Activated CD8-positive, alpha-beta memory T cell treated with anti-CD3 and anti-CD28 coated beads, Interleukin-2, amount 50 U/mL, for 24 hours (primary cell): ENCODE measurements around the gene CTNNAL1.

Experiments
- DNase-seq: peaks from one replicate; pipeline ENCODE4 v3.0.0-alpha.2; 2020; ENCODE audit errors: extremely low read depth

Gene CTNNAL1

DNA sequence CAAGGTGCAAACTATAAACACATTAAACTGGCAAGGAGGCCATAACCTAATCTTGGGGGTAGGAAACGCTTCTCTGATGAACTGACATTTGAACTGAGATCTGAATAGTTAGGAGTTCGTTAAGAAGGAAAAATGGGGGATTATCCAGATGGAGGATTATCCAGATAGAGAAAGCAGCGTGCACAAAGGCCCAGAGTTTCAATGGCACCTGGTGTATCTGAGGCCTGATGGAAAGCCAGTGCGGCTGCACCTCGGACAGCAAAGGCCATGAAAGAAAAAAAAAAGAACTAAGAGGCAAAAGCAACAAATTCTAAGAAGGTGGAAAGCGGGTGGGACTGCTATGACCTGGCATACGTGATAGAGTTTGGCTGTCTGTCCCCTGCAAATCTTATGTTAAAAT, 13.0 kb upstream of the CTNNAL1 start:
- DNase-seq, result no peak

- no peak for DNase-seq
These were observed 9.6 kb upstream of the CTNNAL1 start for GRCh38 chr9:109022873-109023272.

DNA sequence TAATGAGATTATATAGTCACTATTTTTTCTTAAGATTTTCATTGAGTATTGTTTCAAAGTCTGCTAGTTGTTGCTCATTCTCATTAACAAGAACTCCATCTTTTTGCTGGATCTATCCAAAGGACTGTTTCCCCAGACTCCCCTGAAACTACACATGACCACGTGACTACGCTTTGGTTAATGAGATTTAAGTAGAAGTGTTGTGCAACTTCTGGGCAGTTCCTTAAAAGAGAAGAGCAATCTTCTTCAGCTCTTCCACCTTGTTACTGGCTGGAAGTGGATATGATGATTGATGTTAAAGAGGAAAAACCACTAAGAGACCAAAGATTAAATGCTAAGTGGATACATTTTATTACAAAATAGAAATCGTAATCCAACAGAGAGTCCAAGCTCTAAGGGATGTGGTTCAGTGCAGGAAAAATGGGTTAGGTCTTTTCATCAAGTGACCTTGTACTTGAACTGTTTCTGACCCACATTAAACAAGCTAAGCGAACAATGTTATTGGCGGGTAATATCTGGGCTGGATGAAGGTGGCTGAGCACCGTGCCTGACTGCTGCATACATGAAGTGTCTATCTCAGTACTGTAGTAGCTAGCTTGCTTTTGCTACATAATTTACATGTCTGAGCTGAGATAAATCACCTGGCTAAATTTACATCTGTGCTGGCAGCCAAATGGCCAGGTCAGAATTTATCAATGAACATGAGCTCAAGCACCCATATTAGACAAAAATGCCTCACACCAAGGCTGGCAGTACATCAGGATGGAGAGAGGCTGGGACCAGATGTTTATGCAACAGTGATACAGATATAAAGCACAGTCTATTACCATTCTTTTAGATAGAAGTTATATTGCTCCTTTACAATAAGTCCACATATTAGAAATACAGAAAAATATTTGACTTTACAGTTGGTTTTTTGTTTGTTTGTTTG, 7.5 kb upstream of the CTNNAL1 start:
- DNase-seq, result no peak

- no peak for DNase-seq
These were observed 6.8 kb upstream of the CTNNAL1 start for GRCh38 chr9:109020113-109020512.

DNA sequence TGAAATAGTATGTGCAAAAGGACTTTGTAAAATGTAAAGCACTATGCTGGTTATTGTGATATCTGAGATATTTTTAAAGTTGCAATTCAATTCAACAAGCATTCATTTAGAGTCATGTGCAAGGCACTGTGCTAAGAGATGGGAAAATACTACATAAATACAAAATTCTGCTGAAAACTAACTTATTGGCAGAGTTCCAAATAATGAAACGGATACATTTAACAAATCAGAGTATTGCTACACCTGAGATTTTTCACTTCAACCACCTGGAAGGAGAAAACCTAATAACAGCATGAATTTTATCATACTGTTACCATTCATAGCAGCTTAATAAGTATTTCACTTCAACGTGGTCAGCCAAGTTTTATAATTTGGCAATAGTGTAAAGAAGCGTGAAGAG, 6.1 kb upstream of the CTNNAL1 start:
- DNase-seq, result no peak

- no peak for DNase-seq
These were observed 4.2 kb upstream of the CTNNAL1 start for GRCh38 chr9:109017493-109017892.

DNA sequence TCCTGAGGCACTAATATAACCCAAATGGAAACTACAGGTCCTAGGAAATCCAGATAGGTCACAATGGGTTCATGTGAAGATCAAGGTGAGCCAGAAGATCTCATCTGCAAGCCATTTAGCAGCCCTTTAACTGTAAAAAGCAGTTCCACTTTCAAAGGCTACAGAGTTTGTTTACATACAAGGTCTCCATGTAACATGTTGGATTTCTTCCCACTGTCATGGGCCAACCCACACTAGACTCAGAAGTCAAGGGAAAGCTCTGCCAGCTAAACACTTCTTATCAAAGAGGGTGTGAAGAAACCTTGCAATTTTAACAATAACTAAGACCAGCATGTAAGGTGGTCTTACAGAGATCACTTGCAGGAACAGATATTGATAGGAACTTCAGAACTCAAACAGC, 3.8 kb upstream of the CTNNAL1 start:
- no peak for DNase-seq

DNA sequence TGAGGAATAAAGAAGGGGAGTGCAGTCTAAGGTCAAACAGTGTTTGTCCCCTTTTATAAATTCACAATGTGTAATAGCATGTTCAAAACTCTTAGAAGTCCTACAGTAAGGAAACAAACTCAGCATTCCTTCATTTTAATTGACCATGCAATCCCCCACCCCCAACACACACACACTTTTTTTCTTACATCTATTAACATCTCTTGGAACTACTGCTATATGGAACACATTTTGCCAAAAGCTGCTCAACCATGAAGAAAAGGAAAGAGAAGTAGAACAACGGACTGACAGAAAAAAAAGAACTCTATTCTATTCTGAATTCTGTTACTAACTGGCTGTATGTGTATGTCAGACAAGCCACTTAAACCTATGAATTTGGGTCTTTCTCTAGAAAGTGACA, 2.8 kb upstream of the CTNNAL1 start:
- no peak for DNase-seq

DNA sequence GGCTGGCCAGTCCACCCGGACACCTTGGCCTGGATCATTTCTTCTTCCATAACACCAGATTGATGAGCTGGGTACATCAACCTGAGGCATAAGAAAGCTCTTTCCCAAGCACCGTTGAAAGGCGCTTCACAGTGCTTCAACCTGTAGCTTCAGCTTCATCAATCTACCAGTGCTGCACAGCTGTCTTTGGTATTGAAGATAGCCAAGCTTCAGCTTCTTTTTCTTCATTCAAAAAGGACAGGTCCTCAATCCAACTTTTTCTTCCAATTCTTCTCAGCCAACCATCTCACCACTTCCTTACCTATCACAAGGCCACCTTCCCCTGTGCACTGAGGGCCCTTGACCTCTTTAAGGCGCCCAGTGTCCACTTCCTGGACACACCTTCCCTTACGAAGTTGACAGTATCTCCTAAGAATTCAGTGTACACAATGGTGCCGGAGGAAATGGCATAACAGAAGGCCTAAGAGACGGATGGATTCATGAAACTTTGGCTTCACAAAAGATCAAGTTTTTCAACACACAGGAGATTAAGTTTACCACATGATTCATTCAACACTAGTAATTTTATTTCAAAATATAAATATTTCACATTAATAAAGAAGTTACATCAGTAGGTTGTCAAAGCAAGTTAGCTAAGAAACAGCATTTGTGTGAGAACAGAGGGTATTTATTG, 1.4 kb upstream of the CTNNAL1 start:
- DNase-seq, result no peak

DNA sequence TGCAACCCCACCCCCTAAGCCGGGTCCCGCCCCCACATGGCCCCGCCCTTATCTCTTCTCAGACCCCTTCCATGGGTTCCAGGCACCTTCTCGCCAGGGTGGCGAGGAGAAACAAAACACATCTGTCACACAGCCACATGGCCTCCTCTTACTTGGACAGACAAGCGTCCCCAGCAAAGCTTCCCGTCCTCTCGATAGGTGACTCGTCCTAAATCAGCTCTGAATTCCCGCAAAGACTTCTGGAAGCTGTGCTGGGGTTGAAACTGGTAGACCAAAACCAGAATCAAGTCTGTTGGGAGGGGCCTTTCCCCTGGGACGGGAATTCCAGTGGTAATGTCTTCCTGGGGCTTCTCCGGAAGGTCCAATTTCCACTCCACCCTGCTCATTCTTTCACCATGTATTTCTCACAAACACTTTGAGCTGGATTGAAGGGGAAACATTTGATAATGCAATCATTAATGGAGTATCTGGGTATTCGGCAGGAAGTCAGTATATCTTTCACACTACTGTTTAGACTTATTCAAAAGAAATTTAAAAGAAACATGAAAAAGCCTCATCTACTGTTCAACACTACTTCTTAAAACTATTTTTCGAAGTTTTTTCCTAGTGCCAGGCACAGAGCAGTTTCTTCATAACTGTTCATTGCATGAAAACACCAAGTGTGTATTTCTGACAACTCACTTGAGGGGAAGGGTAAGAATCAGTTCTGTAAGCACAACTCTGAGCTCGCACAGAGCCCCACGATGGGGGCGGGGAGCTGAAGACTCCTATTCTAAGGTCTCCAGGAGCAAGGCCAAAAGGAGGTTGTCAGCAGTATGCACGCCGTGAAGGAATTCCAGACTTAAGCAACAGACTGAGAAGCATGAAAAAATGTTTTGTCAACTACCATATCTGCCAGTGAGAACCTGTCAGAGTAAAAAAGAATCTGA, 644 bp upstream of the CTNNAL1 start:
- DNase-seq, result no peak

DNA sequence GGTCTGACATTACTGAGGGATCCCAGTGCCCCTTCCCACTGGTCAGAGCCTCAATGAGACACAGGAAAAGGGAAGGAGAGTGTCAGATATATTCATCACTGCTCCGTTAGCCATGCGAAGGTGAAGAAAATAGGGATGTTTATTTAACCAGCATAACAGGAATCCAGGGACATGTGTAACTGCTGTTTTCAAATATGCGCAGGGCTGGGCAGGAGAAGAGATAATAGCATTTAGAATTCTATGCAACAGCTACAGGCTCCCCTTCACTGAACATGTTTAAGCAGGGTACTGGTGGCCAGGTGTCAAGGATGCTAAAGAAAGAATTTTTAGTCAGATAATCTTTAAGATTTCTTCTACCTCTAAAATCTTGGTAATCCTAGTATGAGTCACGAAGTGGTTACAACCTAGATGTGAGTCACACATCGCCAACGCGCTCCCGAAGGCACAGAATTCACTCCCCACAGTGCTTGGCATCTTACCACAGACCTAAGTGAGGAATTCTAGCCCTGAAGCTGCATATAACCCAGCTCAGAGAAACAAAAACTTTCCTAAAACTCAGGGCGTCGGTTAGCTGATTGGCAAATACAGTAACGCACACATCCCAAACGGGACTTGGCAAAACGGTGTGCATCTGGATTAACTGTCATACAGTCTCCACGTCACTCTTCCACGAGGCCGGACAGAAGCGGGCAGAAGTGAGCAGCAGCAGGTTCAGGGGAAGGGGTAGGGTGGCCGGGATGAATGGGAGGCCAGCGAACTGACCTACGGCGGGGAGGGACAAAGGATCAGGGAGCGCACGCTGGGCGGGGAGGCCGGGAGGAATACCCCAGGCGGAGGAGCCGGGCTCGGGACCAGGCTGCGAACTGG, 1.1 kb downstream of the CTNNAL1 start:
- no peak for DNase-seq

DNA sequence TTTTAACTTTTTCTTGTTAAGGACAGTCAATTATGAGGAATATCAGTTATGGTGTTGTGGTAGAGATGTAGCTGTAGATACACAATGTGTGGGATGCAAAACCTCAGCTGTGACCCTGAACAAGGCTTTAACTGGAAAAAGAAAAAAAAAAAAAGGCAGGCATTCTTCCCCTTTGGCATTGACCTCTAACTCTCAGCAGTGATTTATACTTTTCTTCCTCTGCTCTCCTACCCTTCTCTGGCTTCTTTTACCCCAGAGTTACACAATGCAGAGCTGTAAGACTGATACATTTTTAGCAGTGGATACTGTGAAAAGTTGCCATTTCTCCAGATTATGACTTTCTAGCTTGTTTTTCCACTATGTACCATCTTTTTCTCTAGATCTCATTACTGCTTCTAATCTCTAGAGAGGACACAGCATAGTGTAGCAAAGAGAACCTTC, 2.0 kb downstream of the CTNNAL1 start:
- DNase-seq, result no peak

GRCh38 chr9:109010746-109011145, 2.6 kb downstream of the CTNNAL1 start:
- peak; percentile 49 for DNase-seq

DNA sequence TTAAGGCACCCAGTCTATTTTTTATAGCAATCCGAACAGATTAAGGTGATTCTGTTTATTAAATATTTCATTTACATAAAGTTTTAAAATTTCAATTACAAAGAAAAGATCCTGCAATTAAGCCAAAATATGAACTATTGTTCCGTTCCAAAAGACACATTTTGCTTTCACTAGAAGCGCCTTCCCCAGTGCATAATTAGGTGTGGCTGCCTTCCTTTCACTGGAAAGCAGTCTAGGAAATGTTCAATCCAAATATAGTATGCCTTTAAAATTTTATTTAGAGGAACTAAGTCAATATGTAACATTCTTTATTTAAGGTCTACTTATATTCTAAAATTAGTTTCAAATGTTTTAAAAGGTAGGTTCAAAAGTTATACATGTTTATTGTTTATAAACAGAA, 7.6 kb downstream of the CTNNAL1 start:
- no peak for DNase-seq

DNA sequence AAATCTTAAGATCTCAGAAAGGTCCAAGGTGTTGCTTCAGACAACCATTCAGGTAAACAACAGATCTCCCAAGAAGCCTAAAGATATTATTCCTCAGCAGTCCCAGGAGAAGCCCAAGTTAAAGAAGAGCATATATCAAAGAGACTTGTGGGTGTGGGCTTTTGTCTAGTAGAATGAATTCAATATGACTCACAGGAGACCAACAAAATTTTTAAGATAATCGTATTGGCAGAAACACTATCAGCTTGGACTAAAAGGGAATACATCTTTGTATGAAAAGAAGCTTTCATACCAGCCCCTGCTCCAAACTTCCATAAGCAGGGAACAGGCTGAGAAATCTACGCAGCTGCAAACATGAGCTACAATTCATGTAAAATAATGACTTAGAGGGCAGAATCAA, 10.2 kb downstream of the CTNNAL1 start:
- DNase-seq, result no peak

GRCh38 chr9:109002141-109002540, 11.2 kb downstream of the CTNNAL1 start:
- DNase-seq, result no peak

DNA sequence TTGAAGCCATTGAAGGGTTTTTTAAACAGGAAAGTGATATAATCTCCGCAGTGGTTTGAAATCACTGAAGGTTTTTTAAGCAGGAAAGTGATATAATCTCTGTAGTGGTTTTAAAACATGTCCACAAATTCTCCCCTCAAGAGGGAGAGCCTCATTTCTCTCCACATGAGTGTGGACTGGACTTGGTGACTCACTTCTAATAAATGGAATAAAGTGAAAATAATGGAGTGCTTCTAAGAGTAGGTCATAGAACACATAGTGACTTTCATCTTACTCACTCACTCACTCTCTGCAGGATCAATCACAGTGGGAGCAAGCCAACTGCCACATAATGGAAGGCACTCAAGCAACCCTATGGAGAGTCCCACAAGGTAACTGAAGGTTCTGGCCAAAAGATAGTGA, 12.0 kb downstream of the CTNNAL1 start:
- DNase-seq, result no peak

DNA sequence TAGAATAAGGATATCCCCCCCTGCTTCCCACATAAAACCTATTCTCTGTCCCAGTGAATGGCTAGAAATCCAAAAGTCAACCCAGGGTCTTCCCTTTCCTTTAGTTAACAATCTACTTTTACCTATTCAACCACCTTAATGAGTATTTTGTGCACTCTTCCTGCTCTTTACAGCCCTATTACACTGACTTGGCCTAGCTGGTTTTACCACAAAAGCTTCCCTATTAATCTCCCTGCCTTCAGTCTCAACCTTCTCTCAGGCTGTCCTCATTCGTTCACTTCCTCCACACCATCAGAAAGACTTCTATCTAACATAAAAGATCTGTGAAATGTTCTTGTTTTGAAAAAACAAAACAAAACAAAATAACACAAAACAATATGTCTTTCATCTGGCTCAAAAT, 16.2 kb downstream of the CTNNAL1 start:
- no peak for DNase-seq

DNA sequence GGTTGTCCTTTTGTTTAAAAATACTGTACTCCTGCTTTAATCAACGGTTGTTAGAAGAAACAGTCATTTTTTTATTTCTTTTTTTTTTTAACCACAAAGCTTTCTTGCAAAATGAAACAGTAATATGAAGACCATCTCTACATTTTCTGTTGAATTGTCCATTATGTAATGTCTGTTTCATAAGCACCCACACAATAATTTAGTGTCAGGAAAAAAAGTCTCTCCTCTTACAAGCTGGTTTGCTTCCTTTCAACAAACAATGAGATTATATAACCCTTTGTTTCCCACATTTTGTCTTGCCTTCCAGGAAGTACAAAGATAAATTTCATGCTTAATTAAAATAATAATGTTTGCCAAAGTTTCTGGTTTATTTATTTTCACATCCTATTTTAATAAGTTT, 16.7 kb downstream of the CTNNAL1 start:
- no peak for DNase-seq

DNA sequence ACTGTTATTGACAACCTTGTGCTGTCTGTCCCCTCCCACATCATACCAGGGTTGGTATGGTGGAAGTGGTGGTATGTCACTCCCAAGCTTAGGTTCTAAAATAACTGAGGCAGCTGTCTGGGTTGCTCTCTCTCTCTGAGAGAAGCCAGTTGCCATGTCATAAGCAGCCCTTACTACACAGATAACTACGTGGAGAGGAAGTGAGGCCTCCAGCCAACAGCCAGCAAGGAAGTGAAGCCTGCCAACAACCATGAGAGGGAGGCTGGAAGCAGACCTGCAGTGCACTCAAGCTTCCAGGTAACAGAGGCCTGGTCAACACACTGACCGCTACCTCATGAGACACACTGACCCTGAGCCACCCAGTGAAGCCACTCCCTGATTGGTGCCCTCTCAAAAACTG, 18.6 kb downstream of the CTNNAL1 start:
- no peak for DNase-seq

- no peak for DNase-seq
These were observed 21.8 kb downstream of the CTNNAL1 start for GRCh38 chr9:108991479-108991878.
